ENCODE results near the gene EBLN1.

Gene EBLN1

GRCh38 chr10:22170582-22170981 lies 47.2 kb downstream of the EBLN1 start:
- no peak overlapping the region for H3K4me3 ChIP-seq (ENCODE audit: low read length)
- no peak for DNase-seq (ENCODE audit: low read depth)
- TF ChIP-seq CTCF (conservative IDR thresholded peaks at IDR 0.05; ENCODE audit: low read length), result no peak

GRCh38 chr10:22159979-22160378 lies 57.8 kb downstream of the EBLN1 start:
- no peak for TF ChIP-seq CTCF (conservative IDR thresholded peaks at IDR 0.05; ENCODE audit: low read length)
- no peak for DNase-seq (ENCODE audit: low read depth)
- no peak overlapping the region for H3K4me3 ChIP-seq (ENCODE audit: low read length)

GRCh38 chr10:22159180-22159579 lies 58.6 kb downstream of the EBLN1 start:
- no peak overlapping the region for H3K4me3 ChIP-seq (ENCODE audit: low read length)
- TF ChIP-seq CTCF (conservative IDR thresholded peaks at IDR 0.05; ENCODE audit: low read length), result no peak
- DNase-seq (ENCODE audit: low read depth), result no peak
